Activated CD4-positive, alpha-beta T cell treated with anti-CD3 and anti-CD28 coated beads, Interleukin-2, amount 10 ng/mL, durations not matched to agents 7 days and 5 days (primary cell): ENCODE data around the gene PRSS1. TPM values are rescaled to one million over a fixed set of nuclear protein-coding genes. Genes with fewer than 3 reads are reported as not detected.

ENCODE experiments used
- CTCF ChIA-PET: fragments of 350-600 bp; sonication (Branson Sonifier 250); formaldehyde crosslinking; loops from one replicate; lab custom pipeline; 2021; ENCODE audit warnings: antibody characterized with exemption; lab: Charles Lee
- POLR2A ChIA-PET: fragments of 350-600 bp; sonication (Branson Sonifier 250); formaldehyde crosslinking; loops from one replicate; lab custom pipeline; 2021; ENCODE audit warnings: antibody characterized with exemption; lab: Charles Lee
- DNase-seq: peaks from one replicate; pipeline ENCODE4 v3.0.0-alpha.2; 2020
- H3K27ac Mint-ChIP-seq: one replicate; pipeline ENCODE4 v1.8.0; 2021; ENCODE audit warnings: mild to moderate bottlenecking, moderate library complexity, mixed read lengths
- H3K27me3 Mint-ChIP-seq: one replicate; pipeline ENCODE4 v1.8.0; 2021; ENCODE audit warnings: mixed read lengths
- H3K36me3 Mint-ChIP-seq: one replicate; pipeline ENCODE4 v1.8.0; 2021; ENCODE audit warnings: low read depth, mixed read lengths
- H3K4me1 Mint-ChIP-seq: one replicate; pipeline ENCODE4 v1.8.0; 2021; ENCODE audit warnings: mixed read lengths
- H3K4me3 Mint-ChIP-seq: one replicate; pipeline ENCODE4 v1.8.0; 2021; ENCODE audit warnings: mild to moderate bottlenecking, moderate library complexity, mixed read lengths
- H3K9me3 Mint-ChIP-seq: one replicate; pipeline ENCODE4 v1.8.0; 2021; ENCODE audit warnings: mixed read lengths
- total RNA-seq, 2 experiments: library from RNA; stranded (reverse); gene quantifications; one replicate each; pipeline ENCODE4 v1.2.3, GENCODE V29; 2021

Gene PRSS1
- total RNA-seq, 2 experiments from 2014 or later, result not detected

DNA sequence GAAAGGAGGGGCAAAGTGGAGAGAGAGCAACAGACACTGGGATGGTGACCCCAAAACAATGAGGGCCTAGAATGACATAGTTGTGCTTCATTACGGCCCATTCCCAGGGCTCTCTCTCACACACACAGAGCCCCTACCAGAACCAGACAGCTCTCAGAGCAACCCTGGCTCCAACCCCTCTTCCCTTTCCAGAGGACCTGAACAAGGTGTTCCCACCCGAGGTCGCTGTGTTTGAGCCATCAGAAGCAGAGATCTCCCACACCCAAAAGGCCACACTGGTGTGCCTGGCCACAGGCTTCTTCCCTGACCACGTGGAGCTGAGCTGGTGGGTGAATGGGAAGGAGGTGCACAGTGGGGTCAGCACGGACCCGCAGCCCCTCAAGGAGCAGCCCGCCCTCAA lies 42.2 kb downstream of the PRSS1 start:
- CTCF ChIA-PET, result interaction anchor here (13.3 kb wide), 1 partner anchor 18 kb away, joined by 176 read pairs; no protein-coding TSS in a partner anchor
- H3K36me3 Mint-ChIP-seq, result peaks cover 78% of the 10 kb centered on the region
- peak overlapping the region; percentile 88 for H3K4me3 Mint-ChIP-seq
- H3K9me3 Mint-ChIP-seq, result no peaks in the 10 kb centered on the region
- peak overlapping the region; percentile 100 for H3K27ac Mint-ChIP-seq
- peaks cover 33% of the 10 kb centered on the region for H3K4me1 Mint-ChIP-seq
- DNase-seq, result no peak
- H3K27me3 Mint-ChIP-seq, result no peaks in the 10 kb centered on the region
- POLR2A ChIA-PET, result interaction anchor here (6.6 kb wide), 1 partner anchor 19 kb away, joined by 103 read pairs; no protein-coding TSS in a partner anchor

DNA sequence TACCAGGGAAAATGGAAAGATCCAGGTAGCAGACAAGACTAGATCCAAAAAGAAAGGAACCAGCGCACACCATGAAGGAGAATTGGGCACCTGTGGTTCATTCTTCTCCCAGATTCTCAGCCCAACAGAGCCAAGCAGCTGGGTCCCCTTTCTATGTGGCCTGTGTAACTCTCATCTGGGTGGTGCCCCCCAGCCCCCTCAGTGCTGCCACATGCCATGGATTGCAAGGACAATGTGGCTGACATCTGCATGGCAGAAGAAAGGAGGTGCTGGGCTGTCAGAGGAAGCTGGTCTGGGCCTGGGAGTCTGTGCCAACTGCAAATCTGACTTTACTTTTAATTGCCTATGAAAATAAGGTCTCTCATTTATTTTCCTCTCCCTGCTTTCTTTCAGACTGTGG lies 42.9 kb downstream of the PRSS1 start:
- Mint-ChIP-seq H3K9me3 (no peaks in the 10 kb centered on the region), H3K4me3 (peak overlapping the region; percentile 88), H3K27me3 (no peaks in the 10 kb centered on the region), H3K27ac (peak overlapping the region; percentile 100), H3K4me1 (peaks cover 33% of the 10 kb centered on the region), H3K36me3 (peaks cover 78% of the 10 kb centered on the region)
- CTCF ChIA-PET, result interaction anchor here (13.3 kb wide), 1 partner anchor 17 kb away, joined by 176 read pairs; no protein-coding TSS in a partner anchor
- no peak for DNase-seq
- POLR2A ChIA-PET, result interaction anchor here (8.4 kb wide), 1 partner anchor 17 kb away, joined by 143 read pairs; no protein-coding TSS in a partner anchor

- no peaks in the 10 kb centered on the region for H3K9me3 Mint-ChIP-seq
- no peaks in the 10 kb centered on the region for H3K27me3 Mint-ChIP-seq
- H3K36me3 Mint-ChIP-seq, result peaks cover 78% of the 10 kb centered on the region
- H3K4me3 Mint-ChIP-seq, result peak overlapping the region; percentile 88
- H3K27ac Mint-ChIP-seq, result peak overlapping the region; percentile 100
- ChIA-PET CTCF (interaction anchor here (13.3 kb wide), 1 partner anchor 17 kb away, joined by 176 read pairs; no protein-coding TSS in a partner anchor), POLR2A (interaction anchor here (8.4 kb wide), 1 partner anchor 17 kb away, joined by 143 read pairs; no protein-coding TSS in a partner anchor)
- no peak for DNase-seq
- H3K4me1 Mint-ChIP-seq, result peaks cover 33% of the 10 kb centered on the region
Observed at GRCh38 chr7:142792593-142792992, 43.3 kb downstream of the PRSS1 start.

DNA sequence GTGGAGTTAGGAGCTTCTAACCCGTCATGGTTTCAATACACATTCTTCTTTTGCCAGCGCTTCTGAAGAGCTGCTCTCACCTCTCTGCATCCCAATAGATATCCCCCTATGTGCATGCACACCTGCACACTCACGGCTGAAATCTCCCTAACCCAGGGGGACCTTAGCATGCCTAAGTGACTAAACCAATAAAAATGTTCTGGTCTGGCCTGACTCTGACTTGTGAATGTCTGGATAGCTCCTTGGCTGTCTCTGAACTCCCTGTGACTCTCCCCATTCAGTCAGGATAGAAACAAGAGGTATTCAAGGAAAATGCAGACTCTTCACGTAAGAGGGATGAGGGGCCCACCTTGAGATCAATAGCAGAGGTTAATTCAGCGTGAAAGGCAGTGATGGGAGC lies 43.9 kb downstream of the PRSS1 start:
- ChIA-PET POLR2A (interaction anchor here (8.4 kb wide), 1 partner anchor 16 kb away, joined by 143 read pairs; no protein-coding TSS in a partner anchor), CTCF (interaction anchor here (13.3 kb wide), 1 partner anchor 16 kb away, joined by 176 read pairs; no protein-coding TSS in a partner anchor)
- peaks cover 33% of the 10 kb centered on the region for H3K4me1 Mint-ChIP-seq
- H3K4me3 Mint-ChIP-seq, result peak overlapping the region; percentile 88
- H3K9me3 Mint-ChIP-seq, result no peaks in the 10 kb centered on the region
- H3K27ac Mint-ChIP-seq, result peak overlapping the region; percentile 100
- peaks cover 78% of the 10 kb centered on the region for H3K36me3 Mint-ChIP-seq
- no peaks in the 10 kb centered on the region for H3K27me3 Mint-ChIP-seq
- no peak for DNase-seq

GRCh38 chr7:142795339-142795863 lies 46.1 kb downstream of the PRSS1 start:
- ChIA-PET CTCF (no interaction called here), POLR2A (interaction anchor here (1.0 to 8.4 kb wide), 3 partner anchors 10 to 17 kb away, joined by 3 to 143 read pairs (median 66); no protein-coding TSS in a partner anchor)
- no peaks in the 10 kb centered on the region for H3K27me3 Mint-ChIP-seq
- H3K4me3 Mint-ChIP-seq, result peak overlapping the region; percentile 100
- peaks cover 78% of the 10 kb centered on the region for H3K36me3 Mint-ChIP-seq
- H3K4me1 Mint-ChIP-seq, result peaks cover 52% of the 10 kb centered on the region
- peak overlapping the region; percentile 100 for H3K27ac Mint-ChIP-seq
- H3K9me3 Mint-ChIP-seq, result no peaks in the 10 kb centered on the region
- peak; percentile 75 for DNase-seq

DNA sequence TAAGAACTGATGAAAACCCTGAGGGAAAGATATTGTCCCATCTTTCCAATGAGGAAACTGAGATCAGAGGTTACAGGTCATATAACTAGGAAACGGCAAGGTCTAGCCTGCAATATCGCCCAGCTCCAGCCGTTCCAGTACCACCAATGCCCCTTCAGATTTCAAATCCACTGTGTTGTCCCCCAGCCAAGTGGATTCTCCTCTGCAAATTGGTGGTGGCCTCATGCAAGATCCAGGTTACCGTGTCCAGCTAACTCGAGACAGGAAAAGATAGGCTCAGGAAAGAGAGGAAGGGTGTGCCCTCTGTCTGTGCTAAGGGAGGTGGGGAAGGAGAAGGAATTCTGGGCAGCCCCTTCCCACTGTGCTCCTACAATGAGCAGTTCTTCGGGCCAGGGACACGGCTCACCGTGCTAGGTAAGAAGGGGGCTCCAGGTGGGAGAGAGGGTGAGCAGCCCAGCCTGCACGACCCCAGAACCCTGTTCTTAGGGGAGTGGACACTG lies 46.8 kb downstream of the PRSS1 start:
- ChIA-PET POLR2A (interaction anchor here (5.7 to 8.4 kb wide), 2 partner anchors 10 to 13 kb away, joined by 66 to 143 read pairs; no protein-coding TSS in a partner anchor), CTCF (interaction anchor here (1.0 to 5.8 kb wide), 3 partner anchors 10 to 169 kb away, joined by 3 to 104 read pairs (median 19); no protein-coding TSS in a partner anchor)
- H3K27ac Mint-ChIP-seq, result peak overlapping the region; percentile 100
- peak overlapping the region; percentile 100 for H3K4me3 Mint-ChIP-seq
- H3K27me3 Mint-ChIP-seq, result no peaks in the 10 kb centered on the region
- no peaks in the 10 kb centered on the region for H3K9me3 Mint-ChIP-seq
- H3K4me1 Mint-ChIP-seq, result peaks cover 58% of the 10 kb centered on the region
- H3K36me3 Mint-ChIP-seq, result peaks cover 79% of the 10 kb centered on the region
- DNase-seq, result no peak

GRCh38 chr7:142796501-142797390 lies 47.5 kb downstream of the PRSS1 start:
- no peaks in the 10 kb centered on the region for H3K9me3 Mint-ChIP-seq

DNA sequence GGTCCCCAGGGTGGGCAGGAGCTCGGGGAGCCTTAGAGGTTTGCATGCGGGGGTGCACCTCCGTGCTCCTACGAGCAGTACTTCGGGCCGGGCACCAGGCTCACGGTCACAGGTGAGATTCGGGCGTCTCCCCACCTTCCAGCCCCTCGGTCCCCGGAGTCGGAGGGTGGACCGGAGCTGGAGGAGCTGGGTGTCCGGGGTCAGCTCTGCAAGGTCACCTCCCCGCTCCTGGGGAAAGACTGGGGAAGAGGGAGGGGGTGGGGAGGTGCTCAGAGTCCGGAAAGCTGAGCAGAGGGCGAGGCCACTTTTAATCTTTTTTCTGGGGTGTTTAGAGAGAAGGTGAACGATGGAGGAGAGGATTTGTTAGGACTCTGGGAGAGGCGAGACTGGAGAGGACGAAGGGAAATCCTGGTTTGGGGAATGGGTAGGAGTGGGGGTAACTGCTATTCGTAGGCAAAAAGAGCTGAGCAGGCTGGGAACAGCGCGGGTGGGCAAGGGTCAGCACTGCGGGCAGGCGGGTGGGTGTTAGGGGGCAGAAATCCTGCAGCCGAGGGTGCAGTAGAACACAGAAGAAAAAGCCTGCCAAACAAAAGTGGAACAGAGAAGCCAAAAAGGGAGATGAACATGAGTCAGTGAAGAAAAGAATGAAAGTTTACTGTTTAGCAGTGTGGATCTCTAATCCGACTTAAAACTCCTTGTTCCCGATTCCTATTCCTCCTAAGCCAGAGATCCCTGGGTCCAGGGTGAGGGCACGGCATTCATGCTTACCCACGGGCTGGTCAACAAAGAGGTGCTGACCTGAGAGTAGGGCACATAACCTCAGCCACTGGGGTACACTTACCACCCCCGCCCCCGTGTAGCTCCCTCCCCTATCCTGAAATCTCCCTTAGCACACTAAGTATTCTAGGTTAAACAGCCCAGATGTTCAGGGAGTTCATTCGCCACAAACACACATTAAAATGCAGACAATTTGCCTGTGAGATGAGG lies 48.4 kb downstream of the PRSS1 start:
- DNase-seq, result no peak

More at GRCh38 chr7:142796501-142797390, 47.5 kb downstream of the PRSS1 start:
- peak overlapping the region; percentile 100 for H3K4me3 Mint-ChIP-seq
- ChIA-PET POLR2A (interaction anchor here (1.0 to 8.4 kb wide), 5 partner anchors 11 to 476 kb away, joined by 3 to 143 read pairs (median 6); no protein-coding TSS in a partner anchor), CTCF (interaction anchor here (0.7 to 5.8 kb wide), 5 partner anchors 11 to 405 kb away, joined by 3 to 104 read pairs (median 4); no protein-coding TSS in a partner anchor)
- H3K27ac Mint-ChIP-seq, result peak overlapping the region; percentile 100
- H3K4me1 Mint-ChIP-seq, result peaks cover 63% of the 10 kb centered on the region
- no peak for DNase-seq
- H3K36me3 Mint-ChIP-seq, result peaks cover 78% of the 10 kb centered on the region
- no peaks in the 10 kb centered on the region for H3K27me3 Mint-ChIP-seq

GRCh38 chr7:142798451-142799436 lies 49.5 kb downstream of the PRSS1 start:
- Mint-ChIP-seq H3K9me3 (no peaks in the 10 kb centered on the region), H3K27me3 (no peaks in the 10 kb centered on the region), H3K27ac (peak overlapping the region; percentile 100), H3K4me1 (peaks cover 68% of the 10 kb centered on the region), H3K36me3 (peaks cover 78% of the 10 kb centered on the region), H3K4me3 (peak overlapping the region; percentile 100)
- ChIA-PET POLR2A (interaction anchor here (0.7 to 8.4 kb wide), 8 partner anchors 9 to 1310 kb away, joined by 3 to 143 read pairs (median 5); no protein-coding TSS in a partner anchor), CTCF (interaction anchor here (1.2 to 5.8 kb wide), 5 partner anchors 9 to 16 kb away, joined by 3 to 104 read pairs (median 5); no protein-coding TSS in a partner anchor)
- peak; percentile 40 for DNase-seq

More for the DNA sequence above, 48.4 kb downstream of the PRSS1 start:
- no peaks in the 10 kb centered on the region for H3K9me3 Mint-ChIP-seq
- peak overlapping the region; percentile 100 for H3K4me3 Mint-ChIP-seq
- H3K36me3 Mint-ChIP-seq, result peaks cover 78% of the 10 kb centered on the region
- no peaks in the 10 kb centered on the region for H3K27me3 Mint-ChIP-seq
- ChIA-PET CTCF (interaction anchor here (0.5 to 5.8 kb wide), 8 partner anchors 8 to 406 kb away, joined by 3 to 104 read pairs (median 4); no protein-coding TSS in a partner anchor), POLR2A (interaction anchor here (1.0 to 8.4 kb wide), 8 partner anchors 8 to 477 kb away, joined by 3 to 143 read pairs (median 5); no protein-coding TSS in a partner anchor)
- peak overlapping the region; percentile 100 for H3K27ac Mint-ChIP-seq
- H3K4me1 Mint-ChIP-seq, result peaks cover 68% of the 10 kb centered on the region

- no peak for DNase-seq
- POLR2A ChIA-PET, result interaction anchor here (0.5 to 8.4 kb wide), 8 partner anchors 10 to 1311 kb away, joined by 3 to 143 read pairs (median 4); no protein-coding TSS in a partner anchor
- H3K4me1 Mint-ChIP-seq, result peaks cover 68% of the 10 kb centered on the region
Observed at GRCh38 chr7:142799437-142799835, 50.2 kb downstream of the PRSS1 start.

More at GRCh38 chr7:142799437-142799835, 50.2 kb downstream of the PRSS1 start:
- CTCF ChIA-PET, result interaction anchor here (1.5 to 5.8 kb wide), 3 partner anchors 10 to 14 kb away, joined by 5 to 104 read pairs (median 19); no protein-coding TSS in a partner anchor
- Mint-ChIP-seq H3K9me3 (no peaks in the 10 kb centered on the region), H3K4me3 (peak overlapping the region; percentile 100), H3K27me3 (no peaks in the 10 kb centered on the region), H3K36me3 (peaks cover 80% of the 10 kb centered on the region), H3K27ac (peak overlapping the region; percentile 100)
